ENCODE measurements around the gene USP43.

USP43 gene

GRCh38 chr17:9750524-9750923, 105.2 kb downstream of the USP43 start:
- Histone ChIP-seq H2BK5ac (ENCODE audit: low read length) (no peak overlapping the region), H2BK15ac (ENCODE audit: low read length) (no peak overlapping the region), H2AK5ac (ENCODE audit: low read depth, low read length) (no peak overlapping the region), H3K4me3 (ENCODE audit: low read length in 2 of 2) (no peak overlapping the region), H3K4me1 (ENCODE audit: control insufficient read depth in 2 of 2, insufficient read depth in 1 of 2, low read depth in 1 of 2, low read length in 2 of 2) (no peaks in the 10 kb centered on the region), H3K79me1 (ENCODE audit: low read depth, low read length) (no peaks in the 10 kb centered on the region), H3K27ac (replicated peaks; ENCODE audit: low read length) (no peak overlapping the region), H4K8ac (ENCODE audit: low read depth, low read length) (no peak overlapping the region), H4K91ac (ENCODE audit: low read depth, low read length, poor library complexity) (no peak overlapping the region), H3K18ac (ENCODE audit: low read length) (no peak overlapping the region), H3K23ac (ENCODE audit: low read depth, low read length, poor library complexity) (no peak overlapping the region), H2BK12ac (ENCODE audit: low read length) (no peak overlapping the region), H3K14ac (ENCODE audit: low read length) (no peak overlapping the region), H3K4me2 (ENCODE audit: insufficient read depth, low read length, poor library complexity, severe bottlenecking) (no peak overlapping the region), H2BK120ac (ENCODE audit: low read depth, low read length) (no peak overlapping the region), H3K9ac (ENCODE audit: low read depth, low read length, poor library complexity) (no peak overlapping the region), H2AFZ (ENCODE audit: low read length) (no peak overlapping the region), H3K9me3 (replicated peaks in 1 of 2; ENCODE audit: control insufficient read depth in 2 of 2, insufficient read depth in 1 of 2, low read depth in 1 of 2, low read length in 2 of 2) (no peaks in the 10 kb centered on the region), H3K27me3 (ENCODE audit: control insufficient read depth in 3 of 3, insufficient read depth in 3 of 3, low read depth in 1 of 3, low read length in 3 of 3) (no peaks in the 10 kb centered on the region), H3K4ac (ENCODE audit: low read length) (no peak overlapping the region), H3K36me3 (replicated peaks in 1 of 2; ENCODE audit: control insufficient read depth in 2 of 2, insufficient read depth in 2 of 2, low read length in 2 of 2) (no peaks in the 10 kb centered on the region)
- WGBS, 2 donors (ENCODE audit: extremely low coverage in 2 of 2, insufficient read length in 2 of 2, insufficient replicate concordance in 1 of 2) = no CpG with 5 or more reads among the region's 9 CpGs
- DNase-seq (ENCODE audit: low spot score) = no peak

GRCh38 chr17:9755083-9755482, 109.8 kb downstream of the USP43 start:
- Histone ChIP-seq H4K8ac (ENCODE audit: low read depth, low read length) (no peak overlapping the region), H2BK15ac (ENCODE audit: low read length) (no peak overlapping the region), H3K4ac (ENCODE audit: low read length) (no peak overlapping the region), H3K27ac (replicated peaks; ENCODE audit: low read length) (no peak overlapping the region), H3K36me3 (replicated peaks in 1 of 2; ENCODE audit: control insufficient read depth in 2 of 2, insufficient read depth in 2 of 2, low read length in 2 of 2) (no peaks in the 10 kb centered on the region), H3K4me2 (ENCODE audit: insufficient read depth, low read length, poor library complexity, severe bottlenecking) (no peak overlapping the region), H3K79me1 (ENCODE audit: low read depth, low read length) (no peaks in the 10 kb centered on the region), H2BK5ac (ENCODE audit: low read length) (no peak overlapping the region), H4K91ac (ENCODE audit: low read depth, low read length, poor library complexity) (no peak overlapping the region), H2AK5ac (ENCODE audit: low read depth, low read length) (no peak overlapping the region), H2BK12ac (ENCODE audit: low read length) (no peak overlapping the region), H3K9me3 (replicated peaks in 1 of 2; ENCODE audit: control insufficient read depth in 2 of 2, insufficient read depth in 1 of 2, low read depth in 1 of 2, low read length in 2 of 2) (no peaks in the 10 kb centered on the region), H3K4me3 (ENCODE audit: low read length in 2 of 2) (no peak overlapping the region), H3K27me3 (ENCODE audit: control insufficient read depth in 3 of 3, insufficient read depth in 3 of 3, low read depth in 1 of 3, low read length in 3 of 3) (no peaks in the 10 kb centered on the region), H3K18ac (ENCODE audit: low read length) (no peak overlapping the region), H2AFZ (ENCODE audit: low read length) (no peak overlapping the region), H2BK120ac (ENCODE audit: low read depth, low read length) (no peak overlapping the region), H3K4me1 (ENCODE audit: control insufficient read depth in 2 of 2, insufficient read depth in 1 of 2, low read depth in 1 of 2, low read length in 2 of 2) (no peaks in the 10 kb centered on the region), H3K23ac (ENCODE audit: low read depth, low read length, poor library complexity) (no peak overlapping the region), H3K14ac (ENCODE audit: low read length) (no peak overlapping the region), H3K9ac (ENCODE audit: low read depth, low read length, poor library complexity) (no peak overlapping the region)
- DNase-seq (ENCODE audit: low spot score) = no peak
- no CpG with 5 or more reads among the region's 3 CpGs for WGBS, 2 donors (ENCODE audit: extremely low coverage in 2 of 2, insufficient read length in 2 of 2, insufficient replicate concordance in 1 of 2)

GRCh38 chr17:9760266-9760665, 114.9 kb downstream of the USP43 start:
- no peak overlapping the region for H2BK5ac ChIP-seq (ENCODE audit: low read length)
- H3K18ac ChIP-seq (ENCODE audit: low read length) = no peak overlapping the region
- H4K91ac ChIP-seq (ENCODE audit: low read depth, low read length, poor library complexity) = no peak overlapping the region
- no peak for DNase-seq (ENCODE audit: low spot score)
- H3K9ac ChIP-seq (ENCODE audit: low read depth, low read length, poor library complexity) = no peak overlapping the region
- H3K9me3 ChIP-seq (replicated peaks in 1 of 2; ENCODE audit: control insufficient read depth in 2 of 2, insufficient read depth in 1 of 2, low read depth in 1 of 2, low read length in 2 of 2) = no peaks in the 10 kb centered on the region
- no peak overlapping the region for H3K27ac ChIP-seq (replicated peaks; ENCODE audit: low read length)
- H3K23ac ChIP-seq (ENCODE audit: low read depth, low read length, poor library complexity) = no peak overlapping the region
- no peaks in the 10 kb centered on the region for H3K4me1 ChIP-seq (ENCODE audit: control insufficient read depth in 2 of 2, insufficient read depth in 1 of 2, low read depth in 1 of 2, low read length in 2 of 2)
- no peak overlapping the region for H2BK15ac ChIP-seq (ENCODE audit: low read length)
- H3K27me3 ChIP-seq (ENCODE audit: control insufficient read depth in 3 of 3, insufficient read depth in 3 of 3, low read depth in 1 of 3, low read length in 3 of 3) = no peaks in the 10 kb centered on the region
- H3K4ac ChIP-seq (ENCODE audit: low read length) = no peak overlapping the region
- H2AK5ac ChIP-seq (ENCODE audit: low read depth, low read length) = no peak overlapping the region
- H4K8ac ChIP-seq (ENCODE audit: low read depth, low read length) = no peak overlapping the region
- H3K79me1 ChIP-seq (ENCODE audit: low read depth, low read length) = no peaks in the 10 kb centered on the region
- H2BK12ac ChIP-seq (ENCODE audit: low read length) = no peak overlapping the region
- H3K36me3 ChIP-seq (replicated peaks in 1 of 2; ENCODE audit: control insufficient read depth in 2 of 2, insufficient read depth in 2 of 2, low read length in 2 of 2) = no peaks in the 10 kb centered on the region
- no peak overlapping the region for H3K4me2 ChIP-seq (ENCODE audit: insufficient read depth, low read length, poor library complexity, severe bottlenecking)
- H2AFZ ChIP-seq (ENCODE audit: low read length) = no peak overlapping the region
- H2BK120ac ChIP-seq (ENCODE audit: low read depth, low read length) = no peak overlapping the region
- H3K14ac ChIP-seq (ENCODE audit: low read length) = no peak overlapping the region
- WGBS, 2 donors (ENCODE audit: extremely low coverage in 2 of 2, insufficient read length in 2 of 2, insufficient replicate concordance in 1 of 2) = no CpG with 5 or more reads among the region's 1 CpG
- H3K4me3 ChIP-seq (ENCODE audit: low read length in 2 of 2) = no peak overlapping the region

GRCh38 chr17:9763643-9764042, 118.3 kb downstream of the USP43 start:
- Histone ChIP-seq H2BK12ac (ENCODE audit: low read length) (no peak overlapping the region), H3K9ac (ENCODE audit: low read depth, low read length, poor library complexity) (no peak overlapping the region), H2BK120ac (ENCODE audit: low read depth, low read length) (no peak overlapping the region), H3K79me1 (ENCODE audit: low read depth, low read length) (no peaks in the 10 kb centered on the region), H3K18ac (ENCODE audit: low read length) (no peak overlapping the region), H3K23ac (ENCODE audit: low read depth, low read length, poor library complexity) (no peak overlapping the region), H3K4ac (ENCODE audit: low read length) (no peak overlapping the region), H4K8ac (ENCODE audit: low read depth, low read length) (no peak overlapping the region), H3K4me3 (ENCODE audit: low read length in 2 of 2) (no peak overlapping the region), H4K91ac (ENCODE audit: low read depth, low read length, poor library complexity) (no peak overlapping the region), H3K27me3 (ENCODE audit: control insufficient read depth in 3 of 3, insufficient read depth in 3 of 3, low read depth in 1 of 3, low read length in 3 of 3) (no peaks in the 10 kb centered on the region), H3K4me1 (ENCODE audit: control insufficient read depth in 2 of 2, insufficient read depth in 1 of 2, low read depth in 1 of 2, low read length in 2 of 2) (no peaks in the 10 kb centered on the region), H3K14ac (ENCODE audit: low read length) (no peak overlapping the region), H2AK5ac (ENCODE audit: low read depth, low read length) (no peak overlapping the region), H3K36me3 (replicated peaks in 1 of 2; ENCODE audit: control insufficient read depth in 2 of 2, insufficient read depth in 2 of 2, low read length in 2 of 2) (no peaks in the 10 kb centered on the region), H2AFZ (ENCODE audit: low read length) (no peak overlapping the region), H3K4me2 (ENCODE audit: insufficient read depth, low read length, poor library complexity, severe bottlenecking) (no peak overlapping the region), H3K27ac (replicated peaks; ENCODE audit: low read length) (no peak overlapping the region), H3K9me3 (replicated peaks in 1 of 2; ENCODE audit: control insufficient read depth in 2 of 2, insufficient read depth in 1 of 2, low read depth in 1 of 2, low read length in 2 of 2) (no peaks in the 10 kb centered on the region), H2BK5ac (ENCODE audit: low read length) (no peak overlapping the region), H2BK15ac (ENCODE audit: low read length) (no peak overlapping the region)
- WGBS, 2 donors (ENCODE audit: extremely low coverage in 2 of 2, insufficient read length in 2 of 2, insufficient replicate concordance in 1 of 2) = no CpG with 5 or more reads among the region's 4 CpGs
- DNase-seq (ENCODE audit: low spot score) = no peak

Data from neuronal stem cell (in vitro differentiated cells).